GM12865 (cell line): ENCODE results near the gene TRAF3IP1.

Experiments used
- DNase-seq: peaks from one replicate; pipeline ENCODE4 v3.0.0; 2010; ENCODE audit warnings: low read depth
- H3K4me3 ChIP-seq: 2 replicates; pipeline ENCODE4 v1.5.1; 2011; ENCODE audit warnings: mild to moderate bottlenecking, low read depth, low read length, control low read depth
- CTCF ChIP-seq: IDR thresholded peaks from 2 replicates; pipeline ENCODE4 v1.5.1; 2011; ENCODE audit warnings: low read length, control low read depth, low read depth, inconsistent platforms; ENCODE audit not compliant: insufficient read depth; ENCODE audit errors: missing control alignments

The TRAF3IP1 gene

GRCh38 chr2:238434846-238435751, 114.8 kb downstream of the TRAF3IP1 start:
- no peak for TF ChIP-seq CTCF
- DNase-seq: no peak
- H3K4me3 ChIP-seq: no peak overlapping the region

- H3K4me3 ChIP-seq: no peak overlapping the region
- TF ChIP-seq CTCF: no peak
- DNase-seq: no peak
Observed at GRCh38 chr2:238435752-238436096, 115.4 kb downstream of the TRAF3IP1 start.

- TF ChIP-seq CTCF: no peak
- no peak for DNase-seq
- no peak overlapping the region for H3K4me3 ChIP-seq
Observed at GRCh38 chr2:238438856-238439849, 118.8 kb downstream of the TRAF3IP1 start.

- DNase-seq: no peak
Observed at GRCh38 chr2:238439917-238440316, 119.6 kb downstream of the TRAF3IP1 start.

GRCh38 chr2:238440331-238440730, 120.0 kb downstream of the TRAF3IP1 start:
- no peak for DNase-seq
- TF ChIP-seq CTCF: no peak
- no peak overlapping the region for H3K4me3 ChIP-seq

More at GRCh38 chr2:238439917-238440316, 119.6 kb downstream of the TRAF3IP1 start:
- no peak for TF ChIP-seq CTCF
- no peak overlapping the region for H3K4me3 ChIP-seq

- H3K4me3 ChIP-seq: no peak overlapping the region
- no peak for TF ChIP-seq CTCF
- DNase-seq: no peak
Observed at GRCh38 chr2:238440767-238441166, 120.4 kb downstream of the TRAF3IP1 start.
